Left lung (tissue), 10 donors: ENCODE measurements around the gene CMSS1. TPM values are rescaled to one million over a fixed set of nuclear protein-coding genes. Genes with fewer than 3 reads are reported as not detected.

ENCODE experiments used
- ATAC-seq: fragments of 200-7000 bp; cut with Tn5 transposase; one replicate; pipeline ENCODE4 v1.9.1; 2020; ENCODE audit warnings: moderate library complexity
- DNase-seq, 4 donors: peaks; one replicate each; pipeline ENCODE4 v3.0.0-alpha.2; 2013 to 2020
- H3K27ac ChIP-seq, 2 donors: fragments of 200-600 bp; sonication (generic) in 1 of 2; one replicate each; pipeline versions ENCODE4 v1.5.0 to v1.8.0; 2020 to 2021
- H3K27me3 ChIP-seq, 2 donors: fragments of 200-600 bp; sonication (generic) in 1 of 2; one replicate each; pipeline versions ENCODE4 v1.5.0 to v1.8.0; 2020 to 2021
- H3K36me3 ChIP-seq, 2 donors: fragments of 200-600 bp; sonication (generic) in 1 of 2; one replicate each; pipeline versions ENCODE4 v1.5.0 to v1.8.0; 2020 to 2021
- H3K4me1 ChIP-seq, 2 donors: fragments of 200-600 bp; one replicate each; pipeline ENCODE4 v1.8.0; 2021
- H3K4me3 ChIP-seq, 2 donors: fragments of 200-600 bp; sonication (generic) in 1 of 2; one replicate each; pipeline versions ENCODE4 v1.5.0 to v1.8.0; 2020 to 2021; ENCODE audit warnings: mild to moderate bottlenecking in 1 of 2
- H3K9me3 ChIP-seq, 2 donors: fragments of 200-600 bp; sonication (generic) in 1 of 2; one replicate each; pipeline versions ENCODE4 v1.5.0 to v1.8.0; 2020 to 2021
- CTCF ChIP-seq, 2 donors: fragments of 200-600 bp; sonication (generic) in 1 of 2; IDR thresholded peaks; one replicate each; pipeline versions ENCODE4 v1.5.0 to v1.8.0; 2021; ENCODE audit warnings: antibody characterized with exemption in 2 of 2
- intact Hi-C, 2 donors: fragments of 100-400 bp; cut with DNase I; formaldehyde crosslinking; loops; one replicate each; pipeline versions ENCODE4 v1.11.2 to v1.14.2; 2022
- polyA plus RNA-seq, 6 donors: library from polyadenylated mRNA; unstranded; fragments of 120-200 nt; gene quantifications; one replicate each; pipeline ENCODE4 v1.2.1, GENCODE V29; 2013; ENCODE audit not compliant: insufficient read length in 6 of 6
- total RNA-seq, 2 donors: library from RNA; stranded (reverse); fragmentation: NEBNext Ultra II Directional; extraction: Animal tissue kit (Norgen Biotek cat#: 25700); gene quantifications; one replicate each; pipeline ENCODE4 v1.2.1, GENCODE V29; 2021
- donor health status: DM: no; HTN: yes; CAD: no.
- donor health status: DM: no; HTN: no; CAD: no.

Gene CMSS1
- total and polyA plus RNA-seq, 8 donors, result 13.4 to 51.0 (median 41.8) TPM

- DNase-seq, result no peak
- intact Hi-C loops, result no loop called here
- no peak overlapping the region for H3K4me3 ChIP-seq
- no peak for ATAC-seq
- no peak for TF ChIP-seq CTCF (IDR thresholded peaks at IDR 0.05)
- H3K9me3 ChIP-seq, result no peaks in the 10 kb centered on the region
- H3K27ac ChIP-seq, result no peak overlapping the region
- H3K27me3 ChIP-seq, result no peaks in the 10 kb centered on the region
- no peaks in the 10 kb centered on the region for H3K36me3 ChIP-seq
- no peaks in the 10 kb centered on the region for H3K4me1 ChIP-seq
These were observed 212.7 kb downstream of the CMSS1 start for GRCh38 chr3:100030346-100030745.

- H3K9me3 ChIP-seq, result no peaks in the 10 kb centered on the region
- no peaks in the 10 kb centered on the region for H3K4me1 ChIP-seq
- H3K36me3 ChIP-seq, result no peaks in the 10 kb centered on the region
- H3K27ac ChIP-seq, result no peak overlapping the region
- intact Hi-C loops, result no loop called here
- no peak overlapping the region for H3K4me3 ChIP-seq
- H3K27me3 ChIP-seq, result no peaks in the 10 kb centered on the region
- no peak for ATAC-seq
- no peak for TF ChIP-seq CTCF (IDR thresholded peaks at IDR 0.05)
- no peak for DNase-seq
These were observed 213.3 kb downstream of the CMSS1 start for GRCh38 chr3:100030914-100031425.

- Histone ChIP-seq H3K27me3 (no peaks in the 10 kb centered on the region), H3K36me3 (no peaks in the 10 kb centered on the region), H3K27ac (peak overlapping the region in 1 of 2 donors; percentile 16), H3K4me3 (no peak overlapping the region), H3K9me3 (no peaks in the 10 kb centered on the region), H3K4me1 (no peaks in the 10 kb centered on the region)
- DNase-seq, result no peak
- intact Hi-C loops, result no loop called here
- TF ChIP-seq CTCF (IDR thresholded peaks at IDR 0.05), result no peak
- ATAC-seq, result peak; percentile 55
These were observed 214.6 kb downstream of the CMSS1 start for GRCh38 chr3:100032243-100032642.

GRCh38 chr3:100033184-100033583 is 215.5 kb downstream of the CMSS1 start:
- peak overlapping the region in 1 of 2 donors; percentile 16 for H3K27ac ChIP-seq
- DNase-seq (peak in 1 of 4 donors; percentile 36), ATAC-seq (peak; percentile 74)
- intact Hi-C loops, result no loop called here
- no peak overlapping the region for H3K4me3 ChIP-seq
- no peaks in the 10 kb centered on the region for H3K36me3 ChIP-seq
- no peaks in the 10 kb centered on the region for H3K27me3 ChIP-seq
- H3K4me1 ChIP-seq, result no peaks in the 10 kb centered on the region
- no peaks in the 10 kb centered on the region for H3K9me3 ChIP-seq
- TF ChIP-seq CTCF (IDR thresholded peaks at IDR 0.05), result no peak

- ATAC-seq (no peak), DNase-seq (no peak)
- H3K36me3 ChIP-seq, result no peaks in the 10 kb centered on the region
- no peak for TF ChIP-seq CTCF (IDR thresholded peaks at IDR 0.05)
- no peaks in the 10 kb centered on the region for H3K9me3 ChIP-seq
- H3K27ac ChIP-seq, result no peak overlapping the region
- H3K27me3 ChIP-seq, result no peaks in the 10 kb centered on the region
- no peak overlapping the region for H3K4me3 ChIP-seq
- no peaks in the 10 kb centered on the region for H3K4me1 ChIP-seq
- intact Hi-C loops, result no loop called here
These were observed 216.3 kb downstream of the CMSS1 start for GRCh38 chr3:100033903-100034471.
